ENCODE results near the gene MRPS11. TPM values are rescaled to one million over a fixed set of nuclear protein-coding genes. Genes with fewer than 3 reads are reported as not detected.

The MRPS11 gene
- total and polyA plus RNA-seq, 2 of the 4 experiments (the other 2 are of a cell fraction) = 66.1 to 87.8 TPM

DNA sequence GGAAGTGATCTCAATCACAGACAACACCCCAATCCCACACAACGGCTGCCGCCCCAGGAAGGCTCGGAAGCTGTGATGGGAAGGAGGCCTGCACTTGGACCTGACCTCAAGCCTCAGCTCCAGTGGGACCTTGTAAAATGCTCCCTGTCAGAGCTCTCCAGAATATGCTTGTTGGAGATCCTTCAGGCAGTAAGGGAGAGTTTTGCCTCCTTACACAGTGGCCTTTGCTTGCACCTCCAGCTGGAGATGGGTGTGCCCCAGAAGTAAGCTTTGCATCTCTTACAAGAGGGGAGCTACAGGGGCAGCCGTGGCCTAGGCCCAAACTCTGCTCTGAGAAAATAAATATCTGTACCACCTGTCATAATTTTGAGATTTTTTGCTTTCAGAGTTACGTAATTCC, 10.4 kb downstream of the MRPS11 start:
- peaks cover 2% of the 10 kb centered on the region; the same call in 1 of the 2 replicates for H3K4me1 ChIP-seq (ENCODE audit: control insufficient read depth, insufficient read depth, low read length)
- intact Hi-C loops (cut with micrococcal nuclease) = loop anchor here (2.0 kb wide), 2 partner anchors 69 to 357 kb away; partner anchors contain the start of gene DET1
- H3K4me3 ChIP-seq (ENCODE audit: insufficient read depth, low read depth, low read length) = no peak overlapping the region
- H3K9me3 ChIP-seq (ENCODE audit: control insufficient read depth, insufficient read depth, low read length) = no peaks in the 10 kb centered on the region
- no peak overlapping the region for H4K91ac ChIP-seq (ENCODE audit: insufficient read depth, low read depth, low read length)
- no peak overlapping the region for H3K18ac ChIP-seq (ENCODE audit: low read depth, low read length)
- no CpG with 5 or more reads among the region's 5 CpGs for WGBS, 2 experiments (ENCODE audit: extremely low coverage in 2 of 2, insufficient read length in 1 of 2)
- BruUV-seq (replicated peaks) = no TSS peak
- H2BK120ac ChIP-seq (ENCODE audit: low read depth, low read length) = no peak overlapping the region
- H4K8ac ChIP-seq (ENCODE audit: low read depth in 2 of 2, low read length in 2 of 2) = no peak overlapping the region
- in situ Hi-C loops (cut with MboI; ENCODE audit: low sequenced_read_pairs) = loop anchor here (25.0 kb wide), 2 partner anchors 359 to 534 kb away; no protein-coding TSS in a partner anchor
- H3K4me2 ChIP-seq (ENCODE audit: low read depth, low read length) = no peak overlapping the region
- dilution Hi-C loops (cut with HindIII; ENCODE audit: low sequenced_read_pairs, unreplicated experiment) = no loop called here
- no peak overlapping the region for H3K56ac ChIP-seq (ENCODE audit: extremely low read depth, insufficient read depth, low read length)
- H2AK5ac ChIP-seq (ENCODE audit: low read depth, low read length) = no peak overlapping the region
- H3K36me3 ChIP-seq (ENCODE audit: control insufficient read depth, insufficient read depth, low read length) = peaks cover 24% of the 10 kb centered on the region
- H3K14ac ChIP-seq (replicated peaks; ENCODE audit: low read depth, low read length) = no peak overlapping the region
- H4K5ac ChIP-seq (ENCODE audit: low read depth, low read length) = no peak overlapping the region
- no peak overlapping the region for H3K23ac ChIP-seq (ENCODE audit: low read depth, low read length)
- no peak overlapping the region for H3K9ac ChIP-seq (ENCODE audit: low read depth, low read length)
- no peak overlapping the region for H2BK20ac ChIP-seq (ENCODE audit: low read depth, low read length)
- H3K9me1 ChIP-seq (ENCODE audit: insufficient read depth, low read length) = no peaks in the 10 kb centered on the region; the same call in 1 of the 2 replicates
- DNase-seq = no peak
- ChIA-PET CTCF (interaction anchor here (1.2 kb wide), 1 partner anchor 141 kb away, joined by 3 read pairs; no protein-coding TSS in a partner anchor), POLR2A (ENCODE audit: unreplicated experiment) (no interaction called here)
- H2AK9ac ChIP-seq (replicated peaks; ENCODE audit: low read depth, low read length, poor library complexity) = no peak overlapping the region
- no peak overlapping the region for H3K27ac ChIP-seq (ENCODE audit: insufficient read depth, low read length)
- H2BK15ac ChIP-seq (ENCODE audit: low read depth, low read length) = no peak overlapping the region
- no peaks in the 10 kb centered on the region for H4K20me1 ChIP-seq (ENCODE audit: insufficient read depth, low read length)
- H2AFZ ChIP-seq (replicated peaks; ENCODE audit: low read length, poor library complexity) = no peak overlapping the region
- H2BK5ac ChIP-seq (ENCODE audit: low read depth, low read length, poor library complexity, severe bottlenecking) = no peak overlapping the region
- 0 out of 4 replicates have a peak, but pooled peaks cover 2% of the 10 kb centered on the region in 2 experiments for H3K79me1 ChIP-seq (ENCODE audit: low read depth in 1 of 2, low read length in 2 of 2)
- ATAC-seq (ENCODE audit: low read depth) = no peak
- TF ChIP-seq, protein P1, sequence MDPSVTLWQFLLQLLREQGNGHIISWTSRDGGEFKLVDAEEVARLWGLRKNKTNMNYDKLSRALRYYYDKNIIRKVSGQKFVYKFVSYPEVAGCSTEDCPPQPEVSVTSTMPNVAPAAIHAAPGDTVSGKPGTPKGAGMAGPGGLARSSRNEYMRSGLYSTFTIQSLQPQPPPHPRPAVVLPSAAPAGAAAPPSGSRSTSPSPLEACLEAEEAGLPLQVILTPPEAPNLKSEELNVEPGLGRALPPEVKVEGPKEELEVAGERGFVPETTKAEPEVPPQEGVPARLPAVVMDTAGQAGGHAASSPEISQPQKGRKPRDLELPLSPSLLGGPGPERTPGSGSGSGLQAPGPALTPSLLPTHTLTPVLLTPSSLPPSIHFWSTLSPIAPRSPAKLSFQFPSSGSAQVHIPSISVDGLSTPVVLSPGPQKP (IDR thresholded peaks at IDR 0.05; ENCODE audit: borderline replicate concordance, low read depth, low read length) = no peak
- peak; percentile 30; the same call in 1 of the 2 replicates for TF ChIP-seq CEBPB (IDR thresholded peaks at IDR 0.05; ENCODE audit: low read depth, low read length)
- no peak for TF ChIP-seq SMC3 (IDR thresholded peaks at IDR 0.05; ENCODE audit: low read depth, low read length)
- no peak for TF ChIP-seq FOS (IDR thresholded peaks at IDR 0.05; ENCODE audit: low read depth, low read length)
- TF ChIP-seq MAFK (IDR thresholded peaks at IDR 0.05; ENCODE audit: low read depth, low read length) = no peak
- TF ChIP-seq, protein P2, sequence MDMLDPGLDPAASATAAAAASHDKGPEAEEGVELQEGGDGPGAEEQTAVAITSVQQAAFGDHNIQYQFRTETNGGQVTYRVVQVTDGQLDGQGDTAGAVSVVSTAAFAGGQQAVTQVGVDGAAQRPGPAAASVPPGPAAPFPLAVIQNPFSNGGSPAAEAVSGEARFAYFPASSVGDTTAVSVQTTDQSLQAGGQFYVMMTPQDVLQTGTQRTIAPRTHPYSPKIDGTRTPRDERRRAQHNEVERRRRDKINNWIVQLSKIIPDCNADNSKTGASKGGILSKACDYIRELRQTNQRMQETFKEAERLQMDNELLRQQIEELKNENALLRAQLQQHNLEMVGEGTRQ (IDR thresholded peaks at IDR 0.05; ENCODE audit: low read depth, low read length) = no peak
- no peak for TF ChIP-seq RCOR1 (IDR thresholded peaks at IDR 0.05; ENCODE audit: insufficient replicate concordance, low read length)
- H3K4ac ChIP-seq (ENCODE audit: low read depth, low read length) = no peak overlapping the region
- H3K27me3 ChIP-seq (ENCODE audit: control insufficient read depth, insufficient read depth, low read length) = no peaks in the 10 kb centered on the region

All from IMR-90 (cell line).